GM12874 (cell line): ENCODE results near the gene IFI27L1.

ENCODE experiments used
- CTCF ChIP-seq: IDR thresholded peaks from 2 replicates; pipeline ENCODE4 v1.5.1; 2011; ENCODE audit warnings: low read depth, mild to moderate bottlenecking, control low read depth, low read length, moderate library complexity; ENCODE audit not compliant: insufficient read depth

IFI27L1 gene

DNA sequence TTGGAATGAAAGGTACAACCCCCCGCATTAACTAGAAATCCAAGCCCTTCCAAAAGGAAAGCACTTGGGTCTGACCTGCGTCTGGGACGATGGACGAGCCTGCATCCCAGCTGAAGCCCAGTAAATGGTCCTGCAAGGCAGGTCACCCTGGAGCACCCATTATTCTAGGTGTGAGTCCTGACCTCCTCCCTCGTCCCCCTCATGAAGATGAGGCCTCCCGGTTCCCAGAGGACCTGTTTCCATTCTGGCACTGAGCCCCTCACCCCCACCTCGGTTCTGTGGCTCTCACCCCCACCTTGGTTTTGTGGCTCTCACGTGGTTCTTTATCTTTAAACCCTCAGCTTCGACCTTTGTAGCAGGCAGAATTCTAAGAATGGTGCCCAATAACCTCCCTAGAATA, 36.7 kb downstream of the IFI27L1 start:
- TF ChIP-seq CTCF: no peak

GRCh38 chr14:94119071-94119470, 38.0 kb downstream of the IFI27L1 start:
- no peak for TF ChIP-seq CTCF

- TF ChIP-seq CTCF: no peak
Measured at GRCh38 chr14:94120667-94121340, 39.7 kb downstream of the IFI27L1 start.

- no peak for TF ChIP-seq CTCF
Measured at GRCh38 chr14:94121485-94121884, 40.4 kb downstream of the IFI27L1 start.

DNA sequence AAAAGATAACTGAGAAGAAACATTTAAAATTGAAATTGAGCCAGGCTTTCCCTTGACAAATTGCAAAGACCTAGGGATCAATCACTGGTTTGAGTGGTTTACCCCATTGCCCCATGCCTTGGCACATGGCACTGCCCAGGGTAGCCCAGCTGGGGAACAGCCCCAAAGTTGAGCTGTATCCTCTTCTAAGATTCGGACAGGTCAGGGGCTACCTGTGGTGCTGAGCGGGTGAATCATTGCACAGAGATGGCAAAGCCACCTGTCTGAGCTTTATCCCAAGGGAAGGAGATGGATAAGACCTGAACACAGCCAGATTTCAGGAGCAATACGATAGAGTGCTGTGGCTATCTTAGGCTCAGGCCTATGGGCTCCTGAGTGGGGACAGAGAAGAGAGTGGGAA, 41.3 kb downstream of the IFI27L1 start:
- no peak for TF ChIP-seq CTCF

DNA sequence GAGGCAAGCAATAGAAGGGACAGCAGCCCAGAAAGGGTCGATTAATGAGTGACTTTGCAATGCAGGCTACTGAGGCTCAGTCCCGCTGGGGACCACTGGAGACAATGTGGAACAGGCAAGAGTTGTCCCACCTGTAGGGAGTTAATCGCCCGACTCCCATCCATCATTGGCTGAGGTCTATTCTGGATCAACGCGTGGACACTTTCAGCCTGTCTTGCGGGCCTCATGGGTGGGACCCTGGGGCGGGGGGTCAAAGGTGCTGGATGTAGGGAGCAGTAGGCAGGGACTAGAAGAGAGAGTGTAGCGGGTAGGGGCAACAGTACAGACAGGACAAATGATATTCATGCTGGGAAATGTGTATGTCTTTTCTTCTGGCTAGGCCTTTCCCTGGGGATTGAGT, 42.2 kb downstream of the IFI27L1 start:
- no peak for TF ChIP-seq CTCF

GRCh38 chr14:94123868-94124267, 42.8 kb downstream of the IFI27L1 start:
- no peak for TF ChIP-seq CTCF
